Measurements from ENCODE around the gene ACER3.
"Not testable (repeated sequence)": the region's sequence is repeated elsewhere in the genome, so short reads cannot be mapped to it uniquely, and the experiment has no call there.

Gene ACER3

DNA sequence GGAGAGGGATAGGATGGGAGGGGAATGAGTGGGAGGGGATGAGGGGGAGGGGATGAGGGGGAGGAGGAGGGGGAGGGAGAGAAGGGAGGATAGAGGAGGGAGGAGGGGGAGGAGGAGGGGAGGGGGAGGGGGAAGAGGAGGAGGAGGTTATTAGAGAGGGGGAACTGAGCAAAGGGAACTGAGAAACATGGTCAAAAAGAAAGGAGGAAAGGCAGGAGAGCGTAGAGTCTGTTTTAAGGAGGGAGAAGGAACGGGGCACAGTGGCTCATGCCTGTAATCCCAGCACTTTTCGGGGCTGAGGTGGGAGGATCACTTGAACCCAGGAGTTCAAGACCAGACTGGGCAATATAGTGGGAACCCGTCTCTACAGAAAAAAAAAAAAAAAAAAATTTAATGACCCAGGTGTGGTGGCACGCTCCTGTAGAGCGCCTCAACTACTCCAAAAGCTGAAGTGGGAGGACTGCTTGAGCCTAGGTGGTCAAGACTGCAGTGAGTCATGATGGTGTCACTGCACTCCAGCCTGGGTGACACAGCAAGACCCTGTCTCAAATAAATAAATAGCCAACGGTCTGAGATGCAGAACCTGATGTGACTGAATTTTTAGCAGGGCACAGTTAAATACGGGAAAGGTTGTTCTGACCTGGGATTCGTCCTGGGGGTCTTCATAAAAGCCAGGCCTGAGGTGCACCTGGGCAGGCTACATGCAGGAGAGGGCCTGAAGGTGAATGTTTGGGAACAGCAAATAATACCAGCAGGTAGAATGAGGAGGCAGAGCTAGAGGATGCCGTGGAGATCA lies 177.5 kb downstream of the ACER3 start:
- no peak for DNase-seq (ENCODE audit: low read depth in 2 of 2)

DNA sequence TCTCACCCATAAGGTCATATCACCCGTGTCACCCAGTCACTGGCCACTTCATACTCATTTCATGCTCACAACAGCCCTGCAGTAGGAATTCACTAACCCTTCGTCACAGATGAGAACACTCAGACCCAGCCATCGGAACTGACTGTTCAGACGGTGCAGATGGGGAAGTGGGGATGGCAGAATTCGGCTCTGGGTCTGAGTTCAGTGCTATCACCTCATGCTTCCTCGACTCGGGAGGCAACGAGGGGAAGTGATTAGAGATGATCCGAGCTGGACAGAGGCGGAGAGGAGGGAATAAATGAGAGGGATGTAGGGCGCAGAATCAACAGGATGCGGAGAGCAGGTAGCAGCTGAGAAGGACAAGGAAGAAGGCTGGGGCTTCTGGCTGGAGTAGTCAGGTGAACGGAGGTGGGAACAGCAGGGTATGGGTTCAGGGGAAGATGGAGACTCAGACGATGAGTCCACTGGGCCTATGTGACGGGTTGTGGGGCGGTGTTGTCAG lies 178.2 kb downstream of the ACER3 start:
- DNase-seq (ENCODE audit: low read depth in 2 of 2): no peak

DNA sequence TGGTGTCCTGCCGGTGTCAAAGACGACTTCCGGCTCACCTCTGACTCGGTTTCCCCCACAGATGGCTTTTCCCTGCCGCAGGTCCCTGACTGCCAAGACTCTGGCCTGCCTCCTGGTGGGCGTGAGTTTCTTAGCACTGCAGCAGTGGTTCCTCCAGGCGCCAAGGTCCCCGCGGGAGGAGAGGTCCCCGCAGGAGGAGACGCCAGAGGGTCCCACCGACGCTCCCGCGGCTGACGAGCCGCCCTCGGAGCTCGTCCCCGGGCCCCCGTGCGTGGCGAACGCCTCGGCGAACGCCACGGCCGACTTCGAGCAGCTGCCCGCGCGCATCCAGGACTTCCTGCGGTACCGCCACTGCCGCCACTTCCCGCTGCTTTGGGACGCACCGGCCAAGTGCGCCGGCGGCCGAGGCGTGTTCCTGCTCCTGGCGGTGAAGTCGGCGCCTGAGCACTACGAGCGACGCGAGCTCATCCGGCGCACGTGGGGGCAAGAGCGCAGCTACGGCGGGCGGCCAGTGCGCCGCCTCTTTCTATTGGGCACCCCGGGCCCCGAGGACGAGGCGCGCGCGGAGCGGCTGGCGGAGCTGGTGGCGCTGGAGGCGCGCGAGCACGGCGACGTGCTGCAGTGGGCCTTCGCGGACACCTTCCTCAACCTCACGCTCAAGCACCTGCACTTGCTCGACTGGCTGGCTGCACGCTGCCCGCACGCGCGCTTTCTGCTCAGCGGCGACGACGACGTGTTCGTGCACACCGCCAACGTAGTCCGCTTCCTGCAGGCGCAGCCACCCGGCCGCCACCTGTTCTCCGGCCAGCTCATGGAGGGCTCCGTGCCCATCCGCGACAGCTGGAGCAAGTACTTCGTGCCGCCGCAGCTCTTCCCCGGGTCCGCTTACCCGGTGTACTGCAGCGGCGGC lies 179.0 kb downstream of the ACER3 start:
- no peak for DNase-seq (ENCODE audit: low read depth in 2 of 2)

DNA sequence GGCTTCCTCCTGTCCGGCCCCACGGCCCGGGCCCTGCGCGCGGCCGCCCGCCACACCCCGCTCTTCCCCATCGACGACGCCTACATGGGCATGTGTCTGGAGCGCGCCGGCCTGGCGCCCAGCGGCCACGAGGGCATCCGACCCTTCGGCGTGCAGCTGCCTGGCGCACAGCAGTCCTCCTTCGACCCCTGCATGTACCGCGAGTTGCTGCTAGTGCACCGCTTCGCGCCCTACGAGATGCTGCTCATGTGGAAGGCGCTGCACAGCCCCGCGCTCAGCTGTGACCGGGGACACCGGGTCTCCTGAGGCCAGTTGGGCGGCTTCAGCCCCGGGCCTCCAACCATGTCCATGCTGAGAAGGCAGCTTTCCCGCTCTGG lies 179.7 kb downstream of the ACER3 start:
- DNase-seq (ENCODE audit: low read depth in 2 of 2): no peak

DNA sequence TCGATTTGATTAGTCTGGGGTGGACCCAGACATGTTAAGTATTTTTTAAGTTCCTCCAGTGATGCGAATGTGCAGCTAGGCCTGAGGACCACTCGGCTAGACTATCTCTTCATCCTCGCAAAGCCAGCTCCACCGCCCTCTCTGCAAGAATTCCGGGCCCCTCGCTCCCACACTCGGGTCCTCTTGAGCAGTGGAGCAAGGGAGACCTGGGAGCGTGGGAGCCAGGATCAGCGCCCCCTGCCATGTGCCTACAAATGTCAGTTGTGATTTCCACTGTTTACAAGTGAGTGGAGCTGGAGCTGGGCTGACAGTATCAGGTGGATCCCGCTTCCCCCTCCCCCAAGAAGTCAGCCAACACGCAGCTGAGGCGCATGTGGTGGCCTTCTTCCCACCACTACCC lies 180.2 kb downstream of the ACER3 start:
- no peak for DNase-seq (ENCODE audit: low read depth in 2 of 2)

DNA sequence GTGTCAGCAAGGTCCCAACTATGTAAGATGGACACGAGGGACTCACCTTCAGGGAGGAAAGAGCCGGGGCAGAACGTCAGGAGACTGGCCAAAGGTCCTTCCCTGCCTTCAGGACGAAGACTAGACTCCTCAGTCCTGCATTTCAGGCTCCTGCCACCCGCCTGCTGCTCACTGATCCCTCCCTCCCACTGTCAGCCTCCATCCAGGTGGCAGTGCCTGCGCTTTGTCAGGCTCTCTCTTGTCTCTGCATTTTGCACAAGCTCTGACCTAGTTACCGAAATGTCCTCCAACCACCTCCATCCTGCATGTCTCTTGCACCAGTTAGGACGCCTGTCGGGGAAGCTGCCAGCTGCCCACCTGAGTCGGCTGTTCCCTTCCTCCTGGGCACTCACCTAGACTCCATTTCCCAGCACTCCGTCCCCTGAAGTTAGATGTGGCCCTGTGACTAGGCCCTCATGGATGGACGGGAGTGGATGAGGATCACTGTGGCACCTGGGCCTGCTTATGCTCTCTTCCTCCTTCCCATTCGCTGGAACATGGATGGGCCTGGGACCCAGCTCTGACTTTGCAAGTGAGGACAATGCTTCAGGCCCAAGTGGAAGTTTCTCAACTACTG lies 181.5 kb downstream of the ACER3 start:
- no peak for DNase-seq (ENCODE audit: low read depth in 2 of 2)

DNA sequence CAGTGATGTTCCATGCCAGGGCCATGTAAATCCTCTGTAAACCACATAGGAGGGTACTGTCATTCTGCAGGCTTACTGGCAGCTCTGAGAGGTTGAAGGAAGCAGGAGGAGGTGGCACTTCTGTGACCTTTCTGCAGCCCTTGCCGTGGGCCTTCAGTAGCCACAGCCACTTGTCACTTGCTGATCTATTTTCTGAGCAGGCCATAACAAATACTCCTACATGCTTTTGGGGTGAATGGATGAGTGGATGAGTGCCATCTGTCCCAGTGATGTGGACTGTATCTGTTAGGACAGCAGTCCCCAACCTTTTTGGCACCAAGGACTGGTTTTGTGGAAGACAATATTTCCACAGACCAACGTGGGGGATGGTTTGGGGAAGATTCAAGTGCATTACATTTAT lies 183.6 kb downstream of the ACER3 start:
- no peak for DNase-seq (ENCODE audit: low read depth in 2 of 2)

DNA sequence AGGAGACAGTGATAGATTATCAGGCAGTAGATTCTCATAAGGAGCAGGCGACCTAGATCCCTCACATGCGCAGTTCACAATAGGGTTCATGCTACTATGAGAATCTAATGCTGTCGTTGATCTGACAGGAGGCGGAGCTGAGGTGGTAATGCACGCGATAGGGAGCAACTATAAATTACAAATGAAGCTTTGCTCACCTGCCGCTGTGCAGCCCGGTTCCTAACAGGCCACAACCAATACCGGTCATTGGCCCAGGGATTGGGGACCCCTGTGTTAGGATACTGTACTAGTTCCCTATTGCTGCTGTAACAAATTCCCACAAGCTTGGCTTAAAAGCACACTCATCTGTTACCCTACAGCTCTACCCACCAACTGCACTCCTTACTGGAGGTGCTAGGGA lies 184.2 kb downstream of the ACER3 start:
- DNase-seq (ENCODE audit: low read depth in 2 of 2): no peak

DNA sequence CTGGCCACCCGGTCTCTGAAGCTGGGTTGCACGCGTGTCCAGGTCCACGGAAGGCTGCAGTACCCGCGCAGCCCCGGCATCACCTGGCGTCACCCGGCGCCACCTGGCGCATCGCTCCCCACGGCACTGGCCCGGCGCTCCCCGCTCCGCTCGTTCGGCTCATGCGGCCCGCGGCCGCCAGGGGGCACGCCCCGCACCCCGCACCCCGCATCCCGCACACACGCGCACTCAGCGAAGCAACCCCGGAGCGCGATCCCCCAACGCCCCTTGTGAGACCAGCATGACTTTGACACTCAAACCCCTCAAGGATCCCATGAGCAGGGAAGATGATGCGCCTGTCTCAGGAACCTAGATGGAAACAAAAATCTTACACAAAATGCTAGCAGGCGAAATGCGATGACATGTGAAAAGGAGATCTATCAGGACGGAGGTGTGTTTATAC lies 185.4 kb downstream of the ACER3 start:
- DNase-seq (ENCODE audit: low read depth in 2 of 2): peak in 1 of 2 donors; percentile 32

DNA sequence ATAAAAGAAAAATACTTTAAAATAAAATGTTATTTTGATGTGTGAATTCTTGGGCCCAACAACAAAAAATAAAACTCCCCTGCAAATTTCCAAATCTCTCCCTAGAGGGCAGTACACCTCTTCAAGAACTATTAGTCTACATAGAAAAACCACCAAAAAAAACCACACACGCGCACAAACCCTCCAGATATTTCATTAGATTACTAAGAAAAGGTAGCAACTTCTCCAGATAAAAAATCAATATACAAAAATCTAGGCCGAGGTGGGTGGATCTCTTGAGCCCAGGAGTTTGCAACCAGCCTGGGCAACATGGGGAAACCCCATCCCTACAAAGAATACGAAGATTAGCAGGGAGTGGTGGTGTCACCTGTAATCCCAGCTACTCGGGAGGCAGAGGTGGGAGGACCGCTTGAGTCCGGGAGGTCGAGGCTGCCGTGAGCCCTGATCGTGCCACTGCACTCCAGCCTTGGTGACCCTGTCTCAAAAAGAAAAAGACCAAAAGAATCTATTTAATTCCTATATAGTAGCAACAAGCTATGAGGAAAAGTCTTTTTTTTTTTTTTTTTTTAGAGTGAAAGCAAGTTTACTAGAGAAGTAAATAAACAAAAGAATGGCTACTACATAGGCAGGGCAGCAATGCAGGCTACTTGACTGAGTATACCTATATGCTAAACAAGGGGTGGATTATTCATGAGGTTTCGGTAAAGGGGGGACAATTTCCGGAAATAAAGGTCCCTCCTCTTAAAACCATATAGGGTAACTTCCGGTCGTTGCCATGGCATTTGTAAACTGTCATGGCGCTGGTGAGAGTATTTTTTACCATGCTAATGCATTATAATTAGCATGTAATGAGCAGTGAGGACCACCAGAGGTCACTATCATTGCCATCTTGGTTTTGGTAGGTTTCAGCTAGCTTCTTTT lies 186.5 kb downstream of the ACER3 start:
- peak; percentile 35 to 62 for DNase-seq (ENCODE audit: low read depth in 2 of 2)

DNA sequence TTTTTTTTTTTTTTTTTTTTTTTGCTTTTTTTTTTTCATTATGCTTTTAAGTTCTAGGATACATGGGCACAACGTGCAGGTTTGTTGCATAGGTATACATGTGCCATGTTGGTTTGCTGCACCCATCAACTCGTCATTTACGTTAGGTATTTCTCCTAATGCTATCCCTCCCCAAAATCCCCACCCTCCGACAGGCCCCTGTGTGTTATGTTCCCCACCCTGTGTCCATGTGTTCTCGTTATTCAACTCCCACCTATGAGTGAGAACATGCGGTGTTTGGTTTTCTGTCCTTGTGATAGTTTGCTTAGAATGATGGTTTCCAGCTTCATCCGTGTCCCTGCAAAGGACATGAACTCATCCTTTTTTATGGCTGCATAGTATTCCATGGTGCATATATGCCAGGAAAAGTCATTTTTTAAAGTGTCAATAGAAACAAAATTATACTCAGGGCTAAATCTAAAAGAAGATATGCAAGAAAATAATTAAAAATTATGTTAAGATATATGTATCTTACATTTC lies 187.3 kb downstream of the ACER3 start:
- not testable (repeated sequence) for DNase-seq (ENCODE audit: low read depth in 2 of 2)

DNA sequence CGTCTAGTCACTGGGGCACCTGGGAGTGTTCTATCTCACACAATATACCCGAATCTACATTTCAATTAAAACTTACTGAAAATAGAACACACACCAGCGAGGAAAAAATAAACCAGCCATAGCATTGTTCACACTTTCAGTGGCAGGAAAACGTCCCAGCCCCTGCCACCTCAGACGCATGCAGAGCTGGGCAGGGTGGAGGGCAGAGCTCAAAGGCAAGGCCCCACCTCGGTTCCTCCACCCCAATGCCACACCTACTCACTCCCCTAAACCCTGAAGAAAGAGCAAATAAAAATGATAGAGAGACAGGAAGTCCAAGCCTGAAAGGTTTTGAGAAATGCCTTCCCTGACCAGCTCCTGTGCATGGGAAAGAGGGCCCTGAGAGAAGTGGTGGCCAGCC lies 188.3 kb downstream of the ACER3 start:
- DNase-seq (ENCODE audit: low read depth in 2 of 2): no peak

DNA sequence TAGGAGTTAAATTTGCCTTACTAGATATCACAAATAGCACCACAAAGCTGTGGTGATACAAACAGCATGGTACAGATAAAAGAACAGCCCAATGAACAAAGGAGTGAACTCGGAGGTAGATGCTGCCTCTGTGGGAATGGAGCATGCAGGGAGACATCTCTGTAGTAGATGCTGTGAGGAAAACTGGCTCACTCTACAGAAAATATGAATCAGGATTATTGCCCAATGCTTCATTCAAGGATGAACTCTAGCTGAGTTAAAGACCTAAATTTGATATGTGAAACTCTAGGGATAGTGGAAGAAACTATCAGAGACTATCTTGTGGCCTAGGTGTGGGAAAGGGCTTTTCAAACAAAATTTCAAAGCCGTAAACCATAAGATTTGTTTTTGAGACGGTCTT lies 190.8 kb downstream of the ACER3 start:
- no peak for DNase-seq (ENCODE audit: low read depth in 2 of 2)

DNA sequence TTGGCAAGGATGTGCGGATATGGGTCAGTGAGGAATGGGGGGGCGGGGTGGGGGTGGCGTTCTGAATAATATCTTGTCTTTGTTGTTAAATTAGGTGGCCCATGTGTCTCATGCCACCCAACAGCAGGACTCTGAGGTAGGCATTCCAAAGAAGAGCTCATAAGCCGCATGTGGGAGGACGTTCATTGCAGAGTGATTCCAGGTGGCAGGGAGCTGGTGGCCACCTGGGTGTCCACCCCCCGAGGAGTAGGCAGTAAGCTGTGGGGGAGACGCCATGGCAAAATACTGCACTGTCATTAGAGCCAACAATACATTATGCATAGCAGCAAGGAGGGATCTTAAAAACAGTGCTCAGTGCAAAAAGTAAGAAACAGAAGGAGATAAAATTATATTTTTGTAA lies 191.8 kb downstream of the ACER3 start:
- DNase-seq (ENCODE audit: low read depth in 2 of 2): no peak

DNA sequence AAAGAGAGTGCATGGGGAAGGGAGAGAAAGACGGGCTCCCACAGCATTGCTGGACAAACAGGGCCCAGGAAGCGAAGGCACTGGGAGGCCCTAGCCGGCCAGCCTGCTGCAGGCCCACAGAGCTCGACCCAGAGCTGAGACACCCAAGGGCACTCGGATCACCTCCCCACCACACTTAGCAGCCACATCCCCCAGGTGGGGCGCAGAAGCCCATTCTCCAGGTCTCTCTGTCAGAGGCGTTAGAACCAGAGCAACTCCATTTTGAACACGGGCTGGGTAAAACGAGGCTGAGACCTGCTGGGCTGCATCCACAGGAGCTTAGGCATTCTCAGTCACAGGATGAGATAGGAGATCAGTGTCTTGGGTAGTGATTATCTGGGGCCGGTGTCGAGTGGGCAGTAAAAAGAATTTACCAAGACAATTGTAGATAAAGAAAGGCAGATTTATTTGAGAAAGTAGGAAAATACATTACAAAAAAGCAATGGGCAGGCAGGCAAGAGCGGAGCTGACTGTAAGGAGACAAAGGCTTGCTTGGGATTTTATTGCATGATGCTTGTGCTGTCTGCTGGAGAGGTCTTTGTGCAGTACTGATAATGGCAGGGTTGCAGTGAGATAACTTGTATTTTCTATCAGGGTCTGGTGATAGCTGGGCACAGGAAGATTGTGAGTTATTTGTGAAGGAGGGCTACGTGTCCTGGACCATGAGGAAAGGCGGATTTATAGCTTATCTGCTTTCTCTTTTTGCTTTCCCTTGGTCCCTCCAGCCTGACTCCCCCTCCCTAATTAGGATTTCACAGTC lies 192.7 kb downstream of the ACER3 start:
- no peak for DNase-seq (ENCODE audit: low read depth in 2 of 2)

DNA sequence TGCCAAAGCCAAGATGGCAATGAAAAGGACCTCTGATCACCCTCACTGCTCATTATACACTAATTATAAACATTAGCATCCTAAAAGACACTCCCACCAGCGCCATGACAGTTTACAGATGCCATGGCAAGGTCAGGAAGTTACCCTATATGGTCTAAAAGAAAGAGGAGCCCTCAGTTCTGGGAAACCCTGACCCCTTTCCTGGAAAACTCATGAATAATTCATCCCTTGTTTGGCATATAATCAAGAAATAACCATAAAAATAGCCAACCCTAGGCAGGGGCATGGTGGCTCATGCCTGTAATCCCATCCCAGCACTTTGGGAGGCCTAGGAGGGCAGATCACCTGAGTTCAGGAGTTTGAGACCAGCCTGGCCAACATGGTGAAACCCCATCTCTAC lies 193.4 kb downstream of the ACER3 start:
- no peak for DNase-seq (ENCODE audit: low read depth in 2 of 2)

DNA sequence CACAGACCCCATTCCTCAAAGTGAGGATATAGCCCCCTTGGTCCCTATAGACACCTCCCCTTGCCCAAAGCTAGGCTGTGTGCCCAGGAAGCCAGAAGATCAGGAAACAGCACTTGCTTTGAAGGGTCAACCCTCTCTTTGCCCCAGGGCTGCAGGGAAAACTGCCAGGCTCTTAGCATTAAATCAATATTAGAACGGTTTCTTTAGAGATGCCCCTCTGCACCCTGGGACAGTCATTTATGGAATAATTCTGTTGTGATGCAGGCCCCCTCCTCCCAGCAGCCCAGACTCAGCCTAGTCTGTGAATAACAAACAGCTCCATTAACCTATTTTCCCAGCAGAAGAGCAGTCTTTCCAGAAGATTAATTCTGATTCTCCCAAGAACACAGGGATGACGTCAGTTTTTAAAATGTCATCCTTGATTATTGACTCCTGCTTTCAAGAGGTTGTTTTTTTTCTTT lies 194.4 kb downstream of the ACER3 start:
- DNase-seq (ENCODE audit: low read depth in 2 of 2): no peak

DNA sequence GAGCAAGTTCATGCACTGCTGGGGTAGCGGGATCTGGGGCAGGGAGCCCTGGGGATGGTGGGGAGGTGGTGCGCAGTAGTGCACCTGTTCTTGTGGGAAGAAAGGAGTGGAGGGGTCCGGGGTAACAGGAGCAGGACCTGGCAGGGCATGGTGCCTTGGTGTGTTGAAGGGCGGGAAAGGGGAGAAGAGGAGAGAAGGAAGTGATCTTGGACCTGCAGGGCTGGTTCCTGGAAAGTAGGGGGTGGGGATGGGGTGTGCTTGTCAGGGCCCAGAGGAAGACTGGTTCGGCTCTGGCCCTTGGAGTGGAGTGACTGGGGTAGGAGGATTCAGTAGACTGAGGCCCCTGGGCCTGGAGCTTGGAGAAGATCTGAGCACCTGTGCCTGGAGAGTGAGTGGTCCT lies 195.2 kb downstream of the ACER3 start:
- no peak for DNase-seq (ENCODE audit: low read depth in 2 of 2)

DNA sequence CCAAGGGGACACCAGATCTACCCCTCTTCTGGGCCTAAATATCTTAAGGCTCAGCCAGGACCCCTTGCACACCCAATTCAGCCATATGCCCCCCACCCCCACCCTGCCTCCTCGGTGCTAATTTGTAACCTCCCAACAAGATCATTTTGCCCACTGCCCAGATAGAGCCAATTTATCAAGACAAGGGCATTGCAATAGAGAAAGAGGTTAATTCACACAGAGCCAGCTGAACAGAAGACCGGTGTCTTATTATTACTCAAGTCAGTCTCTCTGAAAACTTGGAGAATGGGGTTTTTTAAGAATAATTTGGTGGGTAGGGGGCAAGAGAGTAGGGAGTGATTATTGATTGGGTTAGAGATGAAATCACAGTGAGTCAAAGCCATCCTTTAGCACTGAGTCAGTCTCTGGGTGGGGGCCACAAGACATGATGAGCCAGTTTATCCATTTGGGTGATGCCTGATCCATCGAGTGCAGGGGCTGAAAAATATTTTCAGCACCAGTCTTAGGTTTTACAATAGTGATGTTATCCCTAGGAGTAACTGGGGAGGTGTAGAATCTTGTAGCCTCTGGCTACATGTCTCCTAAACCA lies 196.2 kb downstream of the ACER3 start:
- no peak for DNase-seq (ENCODE audit: low read depth in 2 of 2)

All from stimulated activated CD4-positive, alpha-beta T cell treated with anti-CD3 and anti-CD28 coated beads, Interleukin-1b, Interleukin-23, amount 100 ng/mL, for 1 hour (primary cell).